Lung (tissue), 12 donors: Measurements from ENCODE around the gene MFSD1. TPM values are rescaled to one million over a fixed set of nuclear protein-coding genes. Genes with fewer than 3 reads are reported as not detected.

Experiments
- ATAC-seq: fragments of 200-7000 bp; cut with Tn5 transposase; one replicate; pipeline ENCODE4 v1.9.1; 2020; ENCODE audit warnings: moderate number of reproducible peaks; ENCODE audit not compliant: insufficient read depth, low FRiP score
- DNase-seq, 3 donors: peaks; one replicate each; pipeline ENCODE4 v3.0.0-alpha.2; 2013 to 2017
- H3K27ac ChIP-seq, 2 donors: one replicate each; pipeline ENCODE4 v1.5.1; 2013; ENCODE audit warnings: mild to moderate bottlenecking in 2 of 2, moderate library complexity in 2 of 2, control low read depth in 1 of 2, inconsistent platforms in 1 of 2, low read depth in 1 of 2, low read length in 1 of 2
- H3K27me3 ChIP-seq, 3 donors: one replicate each; pipeline ENCODE4 v1.5.1; 2013; ENCODE audit warnings: low read length in 2 of 3; ENCODE audit not compliant: control insufficient read depth in 3 of 3, insufficient read depth in 3 of 3
- H3K36me3 ChIP-seq, 4 donors: one replicate each; pipeline ENCODE4 v1.5.1; 2013; ENCODE audit warnings: low read length in 4 of 4, mild to moderate bottlenecking in 1 of 4, moderate library complexity in 1 of 4; ENCODE audit not compliant: control insufficient read depth in 4 of 4, insufficient read depth in 4 of 4
- H3K4me1 ChIP-seq, 5 donors: one replicate each; pipeline ENCODE4 v1.5.1; 2013; ENCODE audit warnings: low read length in 5 of 5, mild to moderate bottlenecking in 2 of 5, moderate library complexity in 1 of 5; ENCODE audit not compliant: control insufficient read depth in 5 of 5, insufficient read depth in 5 of 5
- H3K4me3 ChIP-seq: one replicate; pipeline ENCODE4 v1.5.1; 2013; ENCODE audit warnings: mild to moderate bottlenecking, control low read depth, moderate library complexity
- H3K9ac ChIP-seq, 2 donors: one replicate each; pipeline ENCODE4 v1.5.1; 2013; ENCODE audit warnings: low read length in 2 of 2, control low read depth in 1 of 2; ENCODE audit not compliant: insufficient read depth in 1 of 2
- H3K9me3 ChIP-seq, 4 donors: one replicate each; pipeline ENCODE4 v1.5.1; 2013; ENCODE audit warnings: low read length in 3 of 4, mild to moderate bottlenecking in 1 of 4, moderate library complexity in 1 of 4; ENCODE audit not compliant: control insufficient read depth in 4 of 4, insufficient read depth in 3 of 4
- CTCF ChIP-seq: IDR thresholded peaks from 2 replicates; pipeline ENCODE4 v1.5.1; 2012; ENCODE audit warnings: mild to moderate bottlenecking; ENCODE audit errors: control extremely low read depth, extremely low read depth
- WGBS, 2 donors: extraction: QIAGEN DNeasy Blood & Tissue Kit; methylation state at CpG; one replicate each; pipeline ENCODE4 v1.1.7; 2013; 5-methylcytosine and 5-hydroxymethylcytosine counted together
- polyA plus RNA-seq, 2 donors: library from polyadenylated mRNA; stranded (reverse); fragments of 200-250 nt; gene quantifications; one replicate each; pipeline ENCODE4 v1.2.1, GENCODE V29; 2013
- total RNA-seq, 2 donors: library from RNA; depleted of rRNA in 1 of 2; stranded (reverse); fragments of >200 nt in 1 of 2; gene quantifications; one replicate each; pipeline ENCODE4 v1.2.1, GENCODE V29; 2014 to 2021
- donor health status: control.
- donor health status: control.
- donor health status: Bipolar disorder and iron deficiency.
- donor health status: healthy.
- donor health status: DM: yes; HTN: yes; CAD: no.

MFSD1 gene
- total and polyA plus RNA-seq, 4 donors = 25.8 to 143 (median 93.3) TPM

- Histone ChIP-seq H3K27ac (no peak overlapping the region), H3K9me3 (no peaks in the 10 kb centered on the region), H3K4me3 (no peak overlapping the region), H3K36me3 (peaks cover 14 to 20% (median 17%) of the 10 kb centered on the region in 4 donors), H3K9ac (no peak overlapping the region), H3K4me1 (no peaks in the 10 kb centered on the region), H3K27me3 (no peaks in the 10 kb centered on the region)
- WGBS, 2 donors = 95 to 96% methylated on average over 5 of the region's 5 CpGs
- TF ChIP-seq CTCF = no peak
- no peak for DNase-seq
- no peak for ATAC-seq
These were observed 20.0 kb downstream of the MFSD1 start for GRCh38 chr3:158821847-158822246.

GRCh38 chr3:158823426-158823825 lies 21.6 kb downstream of the MFSD1 start:
- Histone ChIP-seq H3K9me3 (no peaks in the 10 kb centered on the region), H3K27me3 (no peaks in the 10 kb centered on the region), H3K4me3 (no peak overlapping the region), H3K9ac (no peak overlapping the region), H3K36me3 (peaks cover 13 to 20% (median 17%) of the 10 kb centered on the region in 4 donors), H3K4me1 (no peaks in the 10 kb centered on the region), H3K27ac (no peak overlapping the region)
- ATAC-seq (no peak), DNase-seq (no peak)
- no peak for TF ChIP-seq CTCF
- WGBS, 2 donors = 96 to 97% methylated on average over 4 of the region's 4 CpGs

- TF ChIP-seq CTCF = no peak
- H3K9me3 ChIP-seq = no peaks in the 10 kb centered on the region
- H3K4me3 ChIP-seq = no peak overlapping the region
- DNase-seq (no peak), ATAC-seq (no peak)
- H3K27ac ChIP-seq = no peak overlapping the region
- H3K27me3 ChIP-seq = no peaks in the 10 kb centered on the region
- WGBS, 2 donors = 93 to 96% methylated on average over 3 of the region's 3 CpGs
- no peaks in the 10 kb centered on the region for H3K4me1 ChIP-seq
- peaks cover 15 to 22% (median 19%) of the 10 kb centered on the region in 4 donors for H3K36me3 ChIP-seq
- no peak overlapping the region for H3K9ac ChIP-seq
These were observed 25.9 kb downstream of the MFSD1 start for GRCh38 chr3:158827773-158828172.

GRCh38 chr3:158830391-158830790 lies 28.5 kb downstream of the MFSD1 start:
- Histone ChIP-seq H3K27me3 (no peaks in the 10 kb centered on the region), H3K4me1 (no peaks in the 10 kb centered on the region), H3K4me3 (no peak overlapping the region), H3K27ac (no peak overlapping the region), H3K36me3 (peaks cover 0 to 12% (median 11%) of the 10 kb centered on the region in 4 donors), H3K9me3 (no peaks in the 10 kb centered on the region), H3K9ac (no peak overlapping the region)
- 94 to 98% methylated on average over 4 of the region's 4 CpGs for WGBS, 2 donors
- no peak for TF ChIP-seq CTCF
- DNase-seq (no peak), ATAC-seq (no peak)
